22Rv1 (cell line): ENCODE measurements around the gene POLR2L.

Experiments
- ZFX ChIP-seq: fragments of 450-650 bp; IDR thresholded peaks from 2 replicates; pipeline ENCODE4 v1.6.1; 2017; ENCODE audit warnings: antibody characterized with exemption, borderline replicate concordance
- TF ChIP-seq, protein P1 (sequence below): fragments of 450-650 bp; IDR thresholded peaks from 2 replicates; pipeline ENCODE4 v1.5.1; 2017; ENCODE audit warnings: mild to moderate bottlenecking

DNA sequence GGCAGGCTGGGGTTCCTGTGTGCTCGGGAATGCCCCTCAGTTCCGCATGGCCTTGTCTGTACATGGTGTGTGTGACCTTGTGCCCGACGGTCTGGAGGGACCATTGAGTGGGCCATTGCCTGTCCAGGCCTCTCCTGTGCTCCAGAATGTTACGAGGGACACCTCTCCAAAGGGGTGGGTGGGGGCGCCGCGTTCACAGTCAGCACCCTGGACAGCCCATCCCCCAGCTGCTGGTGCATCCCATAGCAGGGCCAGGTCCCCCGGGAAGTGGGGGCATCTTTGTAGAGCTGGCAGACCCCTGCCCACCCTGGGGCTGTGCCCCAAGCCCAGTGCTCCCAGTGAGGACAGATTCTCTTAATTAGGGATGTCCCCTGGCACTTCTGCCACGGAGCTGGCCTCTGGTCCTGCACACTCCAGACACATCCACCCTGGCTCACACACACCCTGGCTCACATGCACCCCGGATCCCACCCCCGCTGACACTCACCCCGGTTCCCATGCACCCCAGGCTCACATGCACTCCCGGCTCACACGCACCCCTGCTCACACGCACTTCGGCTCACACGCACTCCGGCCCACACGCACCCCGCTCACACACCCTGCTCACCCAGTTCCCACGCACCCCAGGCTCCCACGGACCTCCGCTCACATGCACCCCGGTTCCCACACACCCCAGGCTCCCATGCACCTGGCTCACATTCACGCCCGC is 15.9 kb upstream of the POLR2L start:
- TF ChIP-seq, protein P1, sequence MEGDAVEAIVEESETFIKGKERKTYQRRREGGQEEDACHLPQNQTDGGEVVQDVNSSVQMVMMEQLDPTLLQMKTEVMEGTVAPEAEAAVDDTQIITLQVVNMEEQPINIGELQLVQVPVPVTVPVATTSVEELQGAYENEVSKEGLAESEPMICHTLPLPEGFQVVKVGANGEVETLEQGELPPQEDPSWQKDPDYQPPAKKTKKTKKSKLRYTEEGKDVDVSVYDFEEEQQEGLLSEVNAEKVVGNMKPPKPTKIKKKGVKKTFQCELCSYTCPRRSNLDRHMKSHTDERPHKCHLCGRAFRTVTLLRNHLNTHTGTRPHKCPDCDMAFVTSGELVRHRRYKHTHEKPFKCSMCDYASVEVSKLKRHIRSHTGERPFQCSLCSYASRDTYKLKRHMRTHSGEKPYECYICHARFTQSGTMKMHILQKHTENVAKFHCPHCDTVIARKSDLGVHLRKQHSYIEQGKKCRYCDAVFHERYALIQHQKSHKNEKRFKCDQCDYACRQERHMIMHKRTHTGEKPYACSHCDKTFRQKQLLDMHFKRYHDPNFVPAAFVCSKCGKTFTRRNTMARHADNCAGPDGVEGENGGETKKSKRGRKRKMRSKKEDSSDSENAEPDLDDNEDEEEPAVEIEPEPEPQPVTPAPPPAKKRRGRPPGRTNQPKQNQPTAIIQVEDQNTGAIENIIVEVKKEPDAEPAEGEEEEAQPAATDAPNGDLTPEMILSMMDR: no peak
- TF ChIP-seq ZFX: no peak
